ENCODE results near the gene CXXC1. TPM values are rescaled to one million over a fixed set of nuclear protein-coding genes. Genes with fewer than 3 reads are reported as not detected.

The CXXC1 gene
- 100 to 1,000 TPM in 3 of 4 donors, 10 to 100 TPM in 1; 85.6 to 261 (median 130) TPM for total RNA-seq

GRCh38 chr18:50287441-50288347, at the start of gene CXXC1:
TSS of gene CXXC1 (minus strand) at chr18:50287692. CDS start at chr18:50287589, 103 bp downstream.
- TF ChIP-seq CTCF (IDR thresholded peaks at IDR 0.05) (peak; percentile 55 to 83 (median 68)), POLR2A (IDR thresholded peaks at IDR 0.05) (peak; percentile 34 to 36)
- peaks cover 0 to 30% (median 0%) of the 10 kb centered on the region in 3 donors for H3K36me3 ChIP-seq
- peak within 1 kb of the TSS; percentile 82 to 92 (median 84) for H3K27ac ChIP-seq
- H3K9me3 ChIP-seq: no peaks in the 10 kb centered on the region
- peak within 1 kb of the TSS; percentile 46 to 87 (median 70) for H3K4me3 ChIP-seq
- peaks cover 0 to 15% (median 0%) of the 10 kb centered on the region in 4 donors for H3K4me1 ChIP-seq
- no peaks in the 10 kb centered on the region for H3K27me3 ChIP-seq
- peak; percentile 97 to 99 (median 99) for DNase-seq

GRCh38 chr18:50334546-50335152, 47.2 kb upstream of the CXXC1 start:
- peak in 1 of 3 donors; percentile 43 for DNase-seq
- Histone ChIP-seq H3K9me3 (no peaks in the 10 kb centered on the region), H3K4me1 (peaks cover 0 to 6% (median 0%) of the 10 kb centered on the region in 4 donors)

GRCh38 chr18:50331691-50332090, 44.2 kb upstream of the CXXC1 start:
- Histone ChIP-seq H3K4me3 (no peak overlapping the region), H3K27ac (no peak overlapping the region), H3K4me1 (peaks cover 0 to 6% (median 0%) of the 10 kb centered on the region in 4 donors), H3K36me3 (no peaks in the 10 kb centered on the region), H3K9me3 (no peaks in the 10 kb centered on the region), H3K27me3 (no peaks in the 10 kb centered on the region)
- no peak for TF ChIP-seq POLR2A (IDR thresholded peaks at IDR 0.05)
- no peak for TF ChIP-seq CTCF (IDR thresholded peaks at IDR 0.05)
- no peak for DNase-seq

More at GRCh38 chr18:50334546-50335152, 47.2 kb upstream of the CXXC1 start:
- TF ChIP-seq CTCF (IDR thresholded peaks at IDR 0.05) (no peak), POLR2A (IDR thresholded peaks at IDR 0.05) (no peak)
- Histone ChIP-seq H3K27me3 (no peaks in the 10 kb centered on the region), H3K36me3 (no peaks in the 10 kb centered on the region), H3K27ac (no peak overlapping the region), H3K4me3 (no peak overlapping the region)

GRCh38 chr18:50330176-50330575, 42.7 kb upstream of the CXXC1 start:
- Histone ChIP-seq H3K36me3 (no peaks in the 10 kb centered on the region), H3K4me1 (peaks cover 0 to 6% (median 0%) of the 10 kb centered on the region in 4 donors), H3K9me3 (no peaks in the 10 kb centered on the region)

GRCh38 chr18:50327983-50328382, 40.5 kb upstream of the CXXC1 start:
- TF ChIP-seq CTCF (IDR thresholded peaks at IDR 0.05) (no peak), POLR2A (IDR thresholded peaks at IDR 0.05) (no peak)
- H3K27ac ChIP-seq: no peak overlapping the region
- no peaks in the 10 kb centered on the region for H3K4me1 ChIP-seq
- DNase-seq: no peak
- no peaks in the 10 kb centered on the region for H3K27me3 ChIP-seq
- no peak overlapping the region for H3K4me3 ChIP-seq
- H3K9me3 ChIP-seq: no peaks in the 10 kb centered on the region
- no peaks in the 10 kb centered on the region for H3K36me3 ChIP-seq

More at GRCh38 chr18:50330176-50330575, 42.7 kb upstream of the CXXC1 start:
- H3K27ac ChIP-seq: no peak overlapping the region
- H3K4me3 ChIP-seq: no peak overlapping the region
- TF ChIP-seq POLR2A (IDR thresholded peaks at IDR 0.05): no peak
- no peak for TF ChIP-seq CTCF (IDR thresholded peaks at IDR 0.05)
- DNase-seq: no peak
- H3K27me3 ChIP-seq: no peaks in the 10 kb centered on the region

All from Peyer's patch (tissue), 4 donors.